Activated CD8-positive, alpha-beta memory T cell treated with anti-CD3 and anti-CD28 coated beads, Interleukin-2, amount 10 ng/mL, durations not matched to agents 7 days and 5 days (primary cell): ENCODE measurements around the gene PHF1. TPM values are rescaled to one million over a fixed set of nuclear protein-coding genes. Genes with fewer than 3 reads are reported as not detected.

ENCODE experiments used
- ATAC-seq: fragments of 150-1000 bp; cut with Tn5 transposase; one replicate; pipeline ENCODE4 v1.10.0; 2021; ENCODE audit warnings: moderate library complexity
- CTCF ChIA-PET: fragments of 350-600 bp; sonication (Branson Sonifier 250); formaldehyde crosslinking; loops from one replicate; lab custom pipeline; 2021; ENCODE audit warnings: antibody characterized with exemption; lab: Charles Lee
- DNase-seq: peaks from one replicate; pipeline ENCODE4 v3.0.0-alpha.2; 2020
- H3K27ac Mint-ChIP-seq: one replicate; pipeline ENCODE4 v1.8.0; 2021; ENCODE audit warnings: mild to moderate bottlenecking, mixed read lengths
- H3K27me3 Mint-ChIP-seq: one replicate; pipeline ENCODE4 v1.8.0; 2021; ENCODE audit warnings: mixed read lengths
- H3K36me3 Mint-ChIP-seq: one replicate; pipeline ENCODE4 v1.8.0; 2021; ENCODE audit warnings: mild to moderate bottlenecking, mixed read lengths
- H3K4me1 Mint-ChIP-seq: one replicate; pipeline ENCODE4 v1.8.0; 2021; ENCODE audit warnings: mixed read lengths
- H3K4me3 Mint-ChIP-seq: one replicate; pipeline ENCODE4 v1.8.0; 2021; ENCODE audit warnings: mild to moderate bottlenecking, moderate library complexity, mixed read lengths
- H3K9me3 Mint-ChIP-seq: one replicate; pipeline ENCODE4 v1.8.0; 2022; ENCODE audit warnings: low read depth, mixed read lengths
- total RNA-seq, 2 experiments: library from RNA; stranded (reverse); gene quantifications; one replicate each; pipeline ENCODE4 v1.2.3, GENCODE V29; 2021

Gene PHF1
- total RNA-seq, 2 experiments from 2014 or later, result 26.1 to 36.0 TPM

- peak overlapping the region; percentile 86 for H3K27ac Mint-ChIP-seq
- peak; percentile 69 for ATAC-seq
- peak; percentile 90 for DNase-seq
- no peaks in the 10 kb centered on the region for H3K9me3 Mint-ChIP-seq
- H3K27me3 Mint-ChIP-seq, result peaks cover 15% of the 10 kb centered on the region
- CTCF ChIA-PET, result interaction anchor here (0.6 to 2.3 kb wide), 24 partner anchors 9 to 195 kb away, joined by 3 to 18 read pairs (median 4); partner anchors contain the start of genes B3GALT4, BAK1, ITPR3 and TAPBP
- H3K4me3 Mint-ChIP-seq, result peak overlapping the region; percentile 84
- H3K4me1 Mint-ChIP-seq, result peaks cover 64% of the 10 kb centered on the region
- H3K36me3 Mint-ChIP-seq, result peaks cover 2% of the 10 kb centered on the region
These were observed 15.1 kb downstream of the PHF1 start for GRCh38 chr6:33425668-33426577.

- ATAC-seq (peak; percentile 4), DNase-seq (peak; percentile 47)
- Mint-ChIP-seq H3K4me1 (peaks cover 64% of the 10 kb centered on the region), H3K9me3 (no peaks in the 10 kb centered on the region), H3K27ac (peak overlapping the region; percentile 86), H3K36me3 (peaks cover 2% of the 10 kb centered on the region), H3K27me3 (peaks cover 7% of the 10 kb centered on the region), H3K4me3 (peak overlapping the region; percentile 84)
- CTCF ChIA-PET, result interaction anchor here (0.6 to 2.3 kb wide), 20 partner anchors 10 to 194 kb away, joined by 3 to 18 read pairs (median 4); partner anchors contain the start of genes B3GALT4, BAK1, ITPR3 and TAPBP
These were observed 16.0 kb downstream of the PHF1 start for GRCh38 chr6:33426590-33427511.

- H3K27ac Mint-ChIP-seq, result peak overlapping the region; percentile 86
- no peaks in the 10 kb centered on the region for H3K27me3 Mint-ChIP-seq
- H3K4me1 Mint-ChIP-seq, result peaks cover 71% of the 10 kb centered on the region
- peak; percentile 73 for DNase-seq
- CTCF ChIA-PET, result no interaction called here
- H3K4me3 Mint-ChIP-seq, result peak overlapping the region; percentile 84
- peaks cover 2% of the 10 kb centered on the region for H3K36me3 Mint-ChIP-seq
- peak; percentile 5 for ATAC-seq
- H3K9me3 Mint-ChIP-seq, result no peaks in the 10 kb centered on the region
These were observed 16.9 kb downstream of the PHF1 start for GRCh38 chr6:33427585-33428223.

GRCh38 chr6:33428224-33428965 lies 17.6 kb downstream of the PHF1 start:
- DNase-seq, result peak; percentile 66
- peak; percentile 17 for ATAC-seq
- peaks cover 2% of the 10 kb centered on the region for H3K36me3 Mint-ChIP-seq

GRCh38 chr6:33428966-33429749 lies 18.3 kb downstream of the PHF1 start:
- Mint-ChIP-seq H3K36me3 (no peaks in the 10 kb centered on the region), H3K27me3 (no peaks in the 10 kb centered on the region), H3K9me3 (no peaks in the 10 kb centered on the region), H3K27ac (peak overlapping the region; percentile 83), H3K4me3 (peak overlapping the region; percentile 79), H3K4me1 (peaks cover 73% of the 10 kb centered on the region)
- DNase-seq (no peak), ATAC-seq (no peak)
- CTCF ChIA-PET, result interaction anchor here (0.7 to 3.5 kb wide), 5 partner anchors 11 to 156 kb away, joined by 3 to 27 read pairs (median 5); partner anchors contain the start of genes CUTA, KIFC1, SYNGAP1 and ZBTB9

More at GRCh38 chr6:33428224-33428965, 17.6 kb downstream of the PHF1 start:
- Mint-ChIP-seq H3K9me3 (no peaks in the 10 kb centered on the region), H3K27ac (peak overlapping the region; percentile 83), H3K27me3 (no peaks in the 10 kb centered on the region), H3K4me1 (peaks cover 76% of the 10 kb centered on the region), H3K4me3 (peak overlapping the region; percentile 79)
- CTCF ChIA-PET, result interaction anchor here (0.7 to 3.5 kb wide), 4 partner anchors 10 to 38 kb away, joined by 3 to 27 read pairs (median 6); partner anchors contain the start of genes CUTA, KIFC1, SYNGAP1 and ZBTB9

GRCh38 chr6:33429750-33430052 lies 18.9 kb downstream of the PHF1 start:
- Mint-ChIP-seq H3K9me3 (no peaks in the 10 kb centered on the region), H3K4me1 (peaks cover 67% of the 10 kb centered on the region), H3K27ac (peak overlapping the region; percentile 83), H3K4me3 (peak overlapping the region; percentile 79), H3K36me3 (no peaks in the 10 kb centered on the region), H3K27me3 (no peaks in the 10 kb centered on the region)
- DNase-seq (no peak), ATAC-seq (no peak)
- CTCF ChIA-PET, result interaction anchor here (0.7 to 3.5 kb wide), 5 partner anchors 11 to 156 kb away, joined by 3 to 27 read pairs (median 6); partner anchors contain the start of genes CUTA, SYNGAP1 and ZBTB9

- ATAC-seq (no peak), DNase-seq (no peak)
- Mint-ChIP-seq H3K4me1 (peaks cover 61% of the 10 kb centered on the region), H3K36me3 (peaks cover 2% of the 10 kb centered on the region), H3K4me3 (peak overlapping the region; percentile 79), H3K9me3 (no peaks in the 10 kb centered on the region), H3K27ac (peak overlapping the region; percentile 83), H3K27me3 (no peaks in the 10 kb centered on the region)
- CTCF ChIA-PET, result interaction anchor here (0.7 to 3.5 kb wide), 14 partner anchors 12 to 1179 kb away, joined by 3 to 27 read pairs (median 4); partner anchors contain the start of genes B3GALT4, BAK1, CUTA and SYNGAP1
These were observed 19.5 kb downstream of the PHF1 start for GRCh38 chr6:33430334-33430733.

GRCh38 chr6:33430991-33431879 lies 20.4 kb downstream of the PHF1 start:
- CTCF ChIA-PET, result interaction anchor here (0.5 to 3.5 kb wide), 16 partner anchors 11 to 1920 kb away, joined by 3 to 27 read pairs (median 4); partner anchors contain the start of genes B3GALT4, BAK1, CUTA and RPS18
- no peaks in the 10 kb centered on the region for H3K9me3 Mint-ChIP-seq
- DNase-seq, result peak; percentile 94
- H3K36me3 Mint-ChIP-seq, result peaks cover 4% of the 10 kb centered on the region
- peak; percentile 73 for ATAC-seq
- peak overlapping the region; percentile 79 for H3K4me3 Mint-ChIP-seq
- H3K27me3 Mint-ChIP-seq, result no peaks in the 10 kb centered on the region
- H3K27ac Mint-ChIP-seq, result peak overlapping the region; percentile 83
- H3K4me1 Mint-ChIP-seq, result peaks cover 57% of the 10 kb centered on the region

DNA sequence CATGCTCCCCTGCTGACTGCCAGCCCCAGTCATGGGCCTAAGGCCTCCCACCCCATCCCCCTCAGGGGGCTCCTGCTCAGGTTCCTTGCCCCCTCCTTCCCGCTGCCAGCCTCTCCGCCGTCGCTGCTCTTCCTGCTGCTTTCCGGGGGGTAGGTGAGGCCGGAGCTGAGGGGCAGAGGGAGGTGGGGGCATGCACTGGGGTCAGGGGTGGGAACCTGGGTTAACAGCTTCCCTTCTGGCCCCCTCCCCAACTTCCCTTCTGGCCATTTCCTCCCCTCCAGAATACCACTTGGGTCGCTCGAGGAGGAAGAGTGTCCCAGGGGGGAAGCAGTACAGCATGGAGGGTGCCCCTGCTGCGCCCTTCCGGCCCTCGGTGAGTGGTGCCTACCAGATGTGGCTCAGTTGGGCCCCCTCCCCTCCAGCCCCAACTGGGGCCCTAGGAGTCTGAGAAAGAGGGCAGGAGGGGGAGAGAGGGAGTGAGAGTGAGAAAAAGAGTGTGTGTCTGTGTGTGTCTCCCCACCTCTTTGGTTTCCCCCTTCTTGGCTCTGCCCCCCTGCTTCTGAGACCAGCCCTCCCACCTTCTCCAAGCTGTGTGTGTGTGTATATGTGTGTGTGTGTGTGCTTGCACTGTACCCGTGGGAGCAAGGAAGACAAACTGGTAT lies 21.2 kb downstream of the PHF1 start:
- H3K4me3 Mint-ChIP-seq, result peak overlapping the region; percentile 32
- no peaks in the 10 kb centered on the region for H3K9me3 Mint-ChIP-seq
- no peaks in the 10 kb centered on the region for H3K27me3 Mint-ChIP-seq
- no peak overlapping the region for H3K27ac Mint-ChIP-seq
- H3K36me3 Mint-ChIP-seq, result peaks cover 9% of the 10 kb centered on the region
- peaks cover 53% of the 10 kb centered on the region for H3K4me1 Mint-ChIP-seq
- CTCF ChIA-PET, result interaction anchor here (0.6 to 1.3 kb wide), 2 partner anchors 86 to 154 kb away, joined by 3 to 4 read pairs; no protein-coding TSS in a partner anchor
- ATAC-seq (no peak), DNase-seq (no peak)

GRCh38 chr6:33432546-33432945 lies 21.7 kb downstream of the PHF1 start:
- H3K4me3 Mint-ChIP-seq, result no peak overlapping the region
- H3K27me3 Mint-ChIP-seq, result no peaks in the 10 kb centered on the region
- ATAC-seq (no peak), DNase-seq (no peak)
- peaks cover 48% of the 10 kb centered on the region for H3K4me1 Mint-ChIP-seq
- H3K27ac Mint-ChIP-seq, result peak overlapping the region; percentile 28
- peaks cover 12% of the 10 kb centered on the region for H3K36me3 Mint-ChIP-seq
- H3K9me3 Mint-ChIP-seq, result no peaks in the 10 kb centered on the region
- CTCF ChIA-PET, result no interaction called here
